ENCODE data around the gene BRI3.
"Not testable (repeated sequence)": the region's sequence is repeated elsewhere in the genome, so short reads cannot be mapped to it uniquely, and the experiment has no call there.

BRI3 gene

GRCh38 chr7:98315994-98316527 is 34.6 kb downstream of the BRI3 start:
- not testable (repeated sequence) for DNase-seq

DNA sequence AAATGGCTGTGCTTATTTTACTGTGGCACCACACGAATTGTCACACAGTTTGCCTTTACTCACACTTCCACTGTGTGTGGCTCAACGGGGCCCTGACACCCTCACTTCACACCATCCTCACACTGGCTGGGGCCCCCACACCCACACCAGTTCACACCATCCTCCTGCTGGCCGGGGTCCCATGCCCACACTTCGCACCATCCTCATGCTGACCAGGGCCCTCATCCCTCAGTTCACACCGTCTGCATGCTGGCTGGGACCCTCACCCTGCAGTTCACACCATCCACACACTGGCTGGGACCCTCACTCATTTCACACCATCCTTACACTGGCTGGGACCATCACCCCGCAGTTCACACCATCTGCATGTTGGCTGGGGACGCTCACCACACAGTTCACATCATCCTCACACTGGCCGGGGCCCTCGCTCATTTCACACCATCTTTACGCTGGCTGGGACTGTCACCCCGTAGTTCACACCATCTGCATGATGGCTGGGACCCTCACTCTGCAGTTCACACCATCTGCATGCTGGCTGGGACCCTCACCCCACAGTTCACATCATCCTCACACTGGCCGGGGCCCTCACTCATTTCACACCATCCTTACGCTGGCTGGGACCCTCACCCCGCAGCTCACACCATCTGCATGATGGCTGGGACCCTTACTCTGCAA is 36.0 kb downstream of the BRI3 start:
- DNase-seq: no peak

- DNase-seq: no peak
Observed at GRCh38 chr7:98319176-98319575, 37.7 kb downstream of the BRI3 start.

DNA sequence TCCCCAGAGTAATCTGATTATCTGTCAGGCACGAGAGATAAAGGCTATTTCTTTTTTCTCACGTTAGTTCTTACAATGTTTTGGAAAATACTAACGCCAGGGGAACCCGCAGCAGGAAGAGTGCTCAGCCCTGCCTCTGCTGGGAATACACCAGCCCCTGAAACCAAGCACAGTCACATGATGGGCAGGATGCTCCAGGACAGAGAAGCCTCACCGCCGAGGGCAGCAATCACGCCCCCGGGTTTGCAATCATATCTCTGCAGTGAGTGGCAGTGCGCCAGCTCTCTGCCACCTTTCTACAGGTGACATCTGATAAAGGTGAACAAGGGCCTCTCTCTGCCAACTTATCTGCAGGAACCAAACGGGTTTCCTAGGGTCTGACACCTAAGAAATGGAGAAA is 39.8 kb downstream of the BRI3 start:
- DNase-seq: no peak

- DNase-seq: no peak
Observed at GRCh38 chr7:98322331-98323270, 41.1 kb downstream of the BRI3 start.

GRCh38 chr7:98323597-98324322 is 42.3 kb downstream of the BRI3 start:
- peak; percentile 21 for DNase-seq

- no peak for DNase-seq
Observed at GRCh38 chr7:98324782-98325181, 43.3 kb downstream of the BRI3 start.

- no peak for DNase-seq
Observed at GRCh38 chr7:98329100-98329790, 47.8 kb downstream of the BRI3 start.

GRCh38 chr7:98329791-98330373 is 48.4 kb downstream of the BRI3 start:
- DNase-seq: no peak

DNA sequence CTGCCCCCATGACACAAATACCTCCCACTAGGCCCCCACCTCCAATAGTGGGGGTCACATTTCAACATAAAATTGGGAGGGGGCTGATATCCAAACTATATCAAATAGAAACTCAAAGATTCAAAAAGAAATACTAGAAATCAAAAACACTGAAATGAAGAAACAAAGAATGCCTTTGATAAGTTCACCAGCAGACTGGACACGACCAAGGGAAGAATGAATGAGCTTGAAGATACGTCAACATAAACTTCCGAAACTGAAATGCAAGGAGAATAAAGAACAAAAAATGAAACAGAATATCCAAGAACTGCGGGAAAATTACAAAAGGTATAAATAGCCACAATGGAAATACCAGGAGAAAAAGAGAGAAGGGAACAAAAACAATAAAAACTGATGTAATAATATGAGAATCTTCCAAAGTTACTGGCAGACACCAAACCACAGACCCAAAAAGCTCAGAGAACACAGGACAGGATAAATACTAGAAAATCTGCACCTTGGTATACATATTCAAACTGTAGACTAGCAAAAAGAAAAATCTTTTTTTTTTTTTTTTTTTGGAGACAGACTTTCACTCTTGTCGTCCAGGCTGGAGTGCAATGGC is 49.5 kb downstream of the BRI3 start:
- DNase-seq: no peak

GRCh38 chr7:98334081-98334480 is 52.6 kb downstream of the BRI3 start:
- DNase-seq: no peak

- no peak for DNase-seq
Observed at GRCh38 chr7:98335411-98335977, 54.0 kb downstream of the BRI3 start.

GRCh38 chr7:98338441-98338840 is 57.0 kb downstream of the BRI3 start:
- DNase-seq: no peak

GRCh38 chr7:98339043-98339442 is 57.6 kb downstream of the BRI3 start:
- DNase-seq: no peak

- DNase-seq: no peak
Observed at GRCh38 chr7:98341106-98341505, 59.6 kb downstream of the BRI3 start.
